Lower leg skin (tissue), 4 donors: Measurements from ENCODE around the gene CEP112. TPM values are rescaled to one million over a fixed set of nuclear protein-coding genes. Genes with fewer than 3 reads are reported as not detected.

Experiments used
- DNase-seq, 2 donors: peaks; one replicate each; pipeline ENCODE4 v3.0.0-alpha.2; 2019; ENCODE audit warnings: low spot score in 2 of 2
- H3K4me3 ChIP-seq: fragments of 200-600 bp; sonication (generic); 2 replicates; pipeline ENCODE4 v1.5.1; 2017; ENCODE audit warnings: mild to moderate bottlenecking, low read depth; ENCODE audit not compliant: poor library complexity, severe bottlenecking
- POLR2A ChIP-seq, 2 donors: fragments of 450-650 bp; IDR thresholded peaks; one replicate each; pipeline ENCODE4 v1.6.1; 2016 to 2017; ENCODE audit warnings: antibody characterized with exemption in 2 of 2, mild to moderate bottlenecking in 1 of 2, moderate library complexity in 1 of 2
- WGBS, 2 donors: methylation state at CpG; one replicate each; pipeline ENCODE4 v1.1.5; 2018; 5-methylcytosine and 5-hydroxymethylcytosine counted together
- intact Hi-C: fragments of 100-400 bp; cut with DNase I; formaldehyde crosslinking; loops from one replicate; pipeline ENCODE4 v1.15.0; 2023; ENCODE audit warnings: low total_unique reads
- total RNA-seq, 4 donors: library from RNA; depleted of rRNA; stranded (reverse); fragments of >200 nt; gene quantifications; one replicate each; pipeline ENCODE4 v1.1.0, GENCODE V29; 2016
- TF ChIP-seq, protein P1 (sequence below), 3 donors: fragments of 450-650 bp; IDR thresholded peaks; one replicate each; pipeline ENCODE4 v1.5.1; 2016; ENCODE audit warnings: antibody characterized with exemption in 3 of 3, mild to moderate bottlenecking in 3 of 3, moderate library complexity in 2 of 3

The CEP112 gene
- total RNA-seq, 4 donors from 2014 or later = 1.6 to 7.6 (median 3.6) TPM

DNA sequence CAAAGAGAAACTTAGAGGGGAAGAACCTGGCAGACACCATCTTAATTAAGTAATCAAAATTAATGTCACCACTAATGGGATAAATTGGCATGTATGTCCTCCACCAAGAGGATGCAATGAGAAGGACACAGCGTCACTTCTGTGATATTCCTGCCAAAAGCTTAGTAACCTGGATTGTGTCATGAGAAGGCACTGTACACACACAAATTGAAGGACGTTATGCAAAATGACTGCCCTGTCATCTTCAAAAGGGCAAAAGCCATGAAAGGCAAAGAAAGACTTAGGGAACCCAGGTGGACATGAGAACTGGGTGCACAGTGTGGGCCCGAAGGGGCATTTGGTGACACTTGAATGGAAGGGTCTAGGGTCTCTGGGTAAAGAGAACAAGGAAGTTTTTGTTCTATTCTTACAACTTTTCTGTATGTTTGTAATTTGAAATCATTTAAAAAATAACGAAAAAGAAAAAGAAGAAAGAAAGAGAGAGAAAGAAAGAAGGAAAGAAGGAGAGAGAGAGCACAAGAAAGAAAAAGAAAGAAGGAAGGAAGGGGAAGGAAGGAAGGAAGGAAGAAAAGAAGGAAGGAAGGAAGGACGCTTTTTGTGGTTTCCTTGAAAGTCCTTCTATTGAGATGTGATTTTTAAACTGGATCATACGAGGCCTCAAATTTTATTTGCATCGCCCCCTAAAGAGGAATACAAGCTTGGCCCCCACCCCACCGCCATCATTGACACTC lies 41.3 kb upstream of the CEP112 start:
- TF ChIP-seq, protein P1, sequence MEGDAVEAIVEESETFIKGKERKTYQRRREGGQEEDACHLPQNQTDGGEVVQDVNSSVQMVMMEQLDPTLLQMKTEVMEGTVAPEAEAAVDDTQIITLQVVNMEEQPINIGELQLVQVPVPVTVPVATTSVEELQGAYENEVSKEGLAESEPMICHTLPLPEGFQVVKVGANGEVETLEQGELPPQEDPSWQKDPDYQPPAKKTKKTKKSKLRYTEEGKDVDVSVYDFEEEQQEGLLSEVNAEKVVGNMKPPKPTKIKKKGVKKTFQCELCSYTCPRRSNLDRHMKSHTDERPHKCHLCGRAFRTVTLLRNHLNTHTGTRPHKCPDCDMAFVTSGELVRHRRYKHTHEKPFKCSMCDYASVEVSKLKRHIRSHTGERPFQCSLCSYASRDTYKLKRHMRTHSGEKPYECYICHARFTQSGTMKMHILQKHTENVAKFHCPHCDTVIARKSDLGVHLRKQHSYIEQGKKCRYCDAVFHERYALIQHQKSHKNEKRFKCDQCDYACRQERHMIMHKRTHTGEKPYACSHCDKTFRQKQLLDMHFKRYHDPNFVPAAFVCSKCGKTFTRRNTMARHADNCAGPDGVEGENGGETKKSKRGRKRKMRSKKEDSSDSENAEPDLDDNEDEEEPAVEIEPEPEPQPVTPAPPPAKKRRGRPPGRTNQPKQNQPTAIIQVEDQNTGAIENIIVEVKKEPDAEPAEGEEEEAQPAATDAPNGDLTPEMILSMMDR (IDR thresholded peaks at IDR 0.05) = no peak
- TF ChIP-seq POLR2A (IDR thresholded peaks at IDR 0.05) = no peak
- no peak for DNase-seq
- H3K4me3 ChIP-seq = no peak overlapping the region
- intact Hi-C loops = no loop called here
- WGBS, 2 donors = 77 to 78% methylated on average over 8 of the region's 8 CpGs

DNA sequence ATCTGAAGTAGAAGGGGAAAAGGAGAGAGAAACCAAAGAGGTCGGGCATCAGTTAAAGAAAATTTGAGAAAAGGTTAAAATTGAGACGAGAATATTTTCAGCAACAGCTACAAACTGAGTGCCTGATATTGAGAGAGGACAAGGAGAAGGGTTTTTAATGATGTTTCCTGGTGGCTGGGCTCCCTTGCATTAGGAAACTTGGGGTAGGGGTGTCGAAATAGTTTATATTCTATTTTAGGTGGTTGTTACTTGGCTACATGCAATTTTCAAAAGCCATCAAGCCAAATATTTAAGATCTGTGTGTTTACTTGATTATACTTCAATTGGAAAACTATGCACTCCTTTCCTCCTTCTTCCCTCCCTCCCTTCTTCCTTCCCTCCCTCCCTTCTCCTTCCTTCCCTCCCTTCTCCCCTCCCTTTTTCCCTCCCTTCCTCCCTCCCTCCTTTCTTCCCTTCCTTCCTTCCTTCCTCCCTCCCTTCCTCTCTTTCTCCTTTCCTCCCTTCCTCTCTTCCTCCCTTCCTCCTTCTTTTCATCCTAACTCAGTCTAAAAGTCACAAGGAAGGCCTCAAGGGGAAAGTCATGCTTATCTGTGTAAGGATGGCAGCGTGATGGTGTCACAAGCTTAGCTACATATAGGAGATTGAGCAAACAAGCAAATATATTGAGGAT lies 39.1 kb upstream of the CEP112 start:
- no peak for DNase-seq
- 87 to 88% methylated on average over 4 of the region's 4 CpGs for WGBS, 2 donors
- H3K4me3 ChIP-seq = no peak overlapping the region
- TF ChIP-seq POLR2A (IDR thresholded peaks at IDR 0.05) = no peak
- TF ChIP-seq, protein P1 (IDR thresholded peaks at IDR 0.05) = no peak
- intact Hi-C loops = no loop called here

DNA sequence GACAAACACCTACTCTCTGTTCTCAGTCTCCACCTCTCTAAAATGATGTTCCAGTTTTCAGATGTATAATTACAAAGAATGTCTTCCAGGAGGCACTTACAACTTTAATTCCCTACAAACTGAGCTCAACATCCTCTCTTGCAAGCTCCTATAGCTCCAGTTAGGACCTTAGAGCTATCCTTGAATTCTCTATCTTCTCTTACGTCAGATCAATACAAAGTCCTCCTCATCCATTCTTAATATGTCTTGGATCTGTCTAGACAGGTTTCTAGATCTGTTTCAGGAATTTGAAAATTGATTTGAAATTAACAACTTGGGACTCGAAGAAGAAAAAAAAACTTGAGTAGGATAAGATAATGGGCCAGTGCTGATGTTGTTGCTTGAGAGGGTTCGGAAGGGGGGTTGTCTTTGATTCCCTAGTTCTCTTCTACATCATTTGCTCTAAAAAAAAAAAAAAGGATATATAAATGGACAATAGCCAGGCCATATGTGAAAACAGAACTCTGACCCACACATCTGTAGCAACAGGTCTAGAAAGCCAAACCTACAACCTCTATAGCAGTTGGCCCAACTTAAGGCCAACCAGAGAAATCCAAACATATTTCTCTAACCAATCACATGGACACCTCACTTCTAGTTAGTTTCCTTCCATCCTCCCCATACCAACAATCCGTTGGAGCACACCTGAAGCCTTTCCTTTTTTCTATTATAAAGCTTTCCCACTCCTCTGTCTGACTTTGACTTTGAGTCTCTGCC lies 38.0 kb upstream of the CEP112 start:
- TF ChIP-seq, protein P1 (IDR thresholded peaks at IDR 0.05) = no peak
- TF ChIP-seq POLR2A (IDR thresholded peaks at IDR 0.05) = no peak
- WGBS, 2 donors = 76 to 77% methylated on average over 4 of the region's 4 CpGs
- no peak for DNase-seq
- intact Hi-C loops = no loop called here
- H3K4me3 ChIP-seq = no peak overlapping the region

DNA sequence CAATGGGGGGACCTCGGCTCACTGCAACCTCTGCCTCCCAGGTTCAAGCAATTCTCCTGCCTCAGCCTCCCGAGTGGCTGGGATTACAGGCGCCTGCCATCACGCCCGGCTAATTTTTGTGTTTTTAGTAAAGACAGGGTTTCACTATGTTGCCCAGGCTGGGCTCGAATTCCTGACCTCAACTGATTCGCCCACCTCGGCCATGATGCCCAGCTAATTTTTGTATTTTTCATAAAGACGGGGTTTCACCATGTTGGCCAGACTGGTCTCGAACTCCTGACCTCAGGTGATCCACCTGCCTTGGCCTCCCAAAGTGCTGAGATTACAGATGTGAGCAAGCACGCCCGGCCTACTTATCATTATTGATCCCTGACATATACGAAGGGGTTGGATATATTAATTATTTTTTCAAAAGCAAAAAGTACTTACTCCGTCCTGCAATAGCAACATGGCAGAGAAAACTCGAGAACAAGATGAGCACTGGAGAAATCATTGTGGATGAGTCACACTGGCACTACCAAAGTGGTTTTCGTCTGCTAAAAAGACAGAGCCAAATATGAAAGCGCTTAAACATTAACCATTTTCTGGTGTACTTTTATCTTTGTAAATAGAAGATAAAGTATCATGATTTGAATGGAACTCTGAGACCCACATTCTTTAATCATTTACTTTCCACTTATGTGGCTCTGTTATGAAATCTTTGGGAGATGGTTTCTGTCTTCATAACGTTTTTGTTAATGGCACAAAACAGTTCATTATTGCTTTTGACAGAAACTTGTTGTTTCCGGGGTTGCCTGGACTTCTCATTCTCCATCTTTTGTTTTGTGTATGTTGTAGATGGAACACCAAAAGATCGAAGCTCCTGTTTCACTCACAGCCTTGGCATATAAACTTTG lies 37.2 kb upstream of the CEP112 start, which contains the start of gene APOH:
Gene APOH (minus strand): TSS at position 529 of the 896 bp plus-strand sequence. CDS start 36 bp downstream, at position 493.
- no peak for DNase-seq
- WGBS, 2 donors = 88 to 89% methylated on average over 20 of the region's 20 CpGs
- intact Hi-C loops = no loop called here
- TF ChIP-seq, protein P1 (IDR thresholded peaks at IDR 0.05) = no peak
- TF ChIP-seq POLR2A (IDR thresholded peaks at IDR 0.05) = no peak
- H3K4me3 ChIP-seq = no peak within 1 kb of the TSS
